ENCODE results near the gene PRKCA.
"Not testable (repeated sequence)": the region's sequence is repeated elsewhere in the genome, so short reads cannot be mapped to it uniquely, and the experiment has no call there.

PRKCA gene

GRCh38 chr17:66447159-66447558 lies 144.7 kb downstream of the PRKCA start:
- no peak for DNase-seq

GRCh38 chr17:66448026-66448639 lies 145.7 kb downstream of the PRKCA start:
- DNase-seq: no peak

GRCh38 chr17:66449418-66449977 lies 147.1 kb downstream of the PRKCA start:
- DNase-seq: no peak

GRCh38 chr17:66450008-66450851 lies 147.8 kb downstream of the PRKCA start:
- DNase-seq: no peak

- DNase-seq: no peak
Observed at GRCh38 chr17:66450852-66451158, 148.4 kb downstream of the PRKCA start.

- no peak for DNase-seq
Observed at GRCh38 chr17:66451188-66452149, 149.1 kb downstream of the PRKCA start.

GRCh38 chr17:66455060-66455459 lies 152.6 kb downstream of the PRKCA start:
- DNase-seq: no peak

GRCh38 chr17:66457499-66457898 lies 155.1 kb downstream of the PRKCA start:
- not testable (repeated sequence) for DNase-seq

GRCh38 chr17:66458782-66459181 lies 156.4 kb downstream of the PRKCA start:
- DNase-seq: no peak

GRCh38 chr17:66459811-66460270 lies 157.4 kb downstream of the PRKCA start:
- no peak for DNase-seq

- no peak for DNase-seq
Observed at GRCh38 chr17:66460558-66460957, 158.1 kb downstream of the PRKCA start.

- no peak for DNase-seq
Observed at GRCh38 chr17:66461343-66461995, 159.1 kb downstream of the PRKCA start.

GRCh38 chr17:66462010-66462409 lies 159.6 kb downstream of the PRKCA start:
- DNase-seq: no peak

GRCh38 chr17:66464921-66465320 lies 162.5 kb downstream of the PRKCA start:
- no peak for DNase-seq

- no peak for DNase-seq
Observed at GRCh38 chr17:66465701-66466100, 163.3 kb downstream of the PRKCA start.

GRCh38 chr17:66466106-66466820 lies 163.8 kb downstream of the PRKCA start:
- DNase-seq: no peak

- DNase-seq: no peak
Observed at GRCh38 chr17:66466840-66467367, 164.5 kb downstream of the PRKCA start.

- no peak for DNase-seq
Observed at GRCh38 chr17:66467766-66468165, 165.4 kb downstream of the PRKCA start.

- DNase-seq: no peak
Observed at GRCh38 chr17:66468241-66469087, 166.1 kb downstream of the PRKCA start.

GRCh38 chr17:66469088-66469442 lies 166.7 kb downstream of the PRKCA start:
- DNase-seq: no peak

GRCh38 chr17:66469461-66469860 lies 167.0 kb downstream of the PRKCA start:
- DNase-seq: no peak
